K562 (cell line): ENCODE data around the gene ARMH1. TPM values are rescaled to one million over a fixed set of nuclear protein-coding genes. Genes with fewer than 3 reads are reported as not detected.
A peak's percentile ranks its signal among the peaks of the same experiment; 100 is the strongest.

ENCODE experiments used
- CEBPB ChIP-seq: fragments of 450-650 bp; IDR thresholded peaks from 2 replicates; pipeline ENCODE4 v1.6.1; 2016; ENCODE audit warnings: missing genetic modification characterization, missing compliant biosample characterization
- DMBX1 ChIP-seq: fragments of 250-450 bp; sonication (Bioruptor Pico); IDR thresholded peaks from 2 replicates; pipeline ENCODE4 v1.8.0; 2022; ENCODE audit warnings: inconsistent platforms, mild to moderate bottlenecking, moderate library complexity, borderline replicate concordance
- ELK1 ChIP-seq: sonication (generic); formaldehyde crosslinking; IDR thresholded peaks from 2 replicates; pipeline ENCODE4 v1.8.1; 2022; ENCODE audit warnings: missing genetic modification reagents
- ERF ChIP-seq: fragments of 450-650 bp; formaldehyde crosslinking; IDR thresholded peaks from 2 replicates; pipeline ENCODE4 v1.4.0; 2020; ENCODE audit warnings: mild to moderate bottlenecking, mixed read lengths
- ETV5 ChIP-seq: sonication (generic); formaldehyde crosslinking; IDR thresholded peaks from 2 replicates; pipeline ENCODE4 v1.4.0; 2020; ENCODE audit warnings: low read depth, mild to moderate bottlenecking, missing genetic modification reagents
- FUS ChIP-seq: fragments of 200-400 bp; formaldehyde crosslinking; optimal IDR thresholded peaks from 2 replicates; pipeline ENCODE3; 2017; ENCODE audit warnings: low read depth, low read length
- HDAC2 ChIP-seq: fragments of 450-650 bp; IDR thresholded peaks from 2 replicates; pipeline ENCODE4 v1.6.1; 2016; ENCODE audit warnings: mild to moderate bottlenecking
- HMG20B ChIP-seq: fragments of 250-450 bp; sonication (Bioruptor Pico); IDR thresholded peaks from 2 replicates; pipeline ENCODE4 v1.5.0; 2021; ENCODE audit warnings: mild to moderate bottlenecking
- HMGN3 ChIP-seq: IDR thresholded peaks from 2 replicates; pipeline ENCODE4 v1.6.1; 2011; ENCODE audit warnings: borderline replicate concordance, low read depth, mild to moderate bottlenecking, mixed read lengths, low read length; ENCODE audit not compliant: insufficient read length; ENCODE audit errors: extremely low read depth
- IRF9 ChIP-seq: fragments of 450-650 bp; IDR thresholded peaks from 2 replicates; pipeline ENCODE4 v1.6.1; 2016; ENCODE audit warnings: missing biosample characterization, missing genetic modification characterization
- KLF1 ChIP-seq: fragments of 450-650 bp; IDR thresholded peaks from 2 replicates; pipeline ENCODE4 v1.6.1; 2016; ENCODE audit warnings: missing genetic modification characterization, missing compliant biosample characterization
- MEIS2 ChIP-seq: fragments of 450-650 bp; IDR thresholded peaks from 2 replicates; pipeline ENCODE4 v1.6.1; 2014; ENCODE audit warnings: mild to moderate bottlenecking; ENCODE audit not compliant: partially characterized antibody
- PPARD ChIP-seq: fragments of 250-450 bp; sonication (Bioruptor Pico); IDR thresholded peaks from 2 replicates; pipeline ENCODE4 v1.8.0; 2022; ENCODE audit warnings: inconsistent platforms, mild to moderate bottlenecking, moderate library complexity
- RBM15 ChIP-seq: fragments of 200-400 bp; formaldehyde crosslinking; IDR thresholded peaks from 2 replicates; pipeline ENCODE4 v1.6.1; 2018; ENCODE audit warnings: mild to moderate bottlenecking, low read length, moderate library complexity; ENCODE audit not compliant: insufficient read depth
- RFX7 ChIP-seq: fragments of 250-450 bp; sonication (Bioruptor Pico); IDR thresholded peaks from 2 replicates; pipeline ENCODE4 v1.5.1; 2021; ENCODE audit warnings: mild to moderate bottlenecking
- RNF2 ChIP-seq: sonication (generic); IDR thresholded peaks from 2 replicates; pipeline ENCODE4 v1.6.1; 2016
- SRSF9 ChIP-seq: fragments of 200-400 bp; formaldehyde crosslinking; IDR thresholded peaks from 2 replicates; pipeline ENCODE4 v1.6.1; 2017; ENCODE audit warnings: low read depth, low read length, borderline replicate concordance
- SUPT5H ChIP-seq: fragments of 450-650 bp; IDR thresholded peaks from 2 replicates; pipeline ENCODE4 v1.6.1; 2016
- TRIM24 ChIP-seq, 2 experiments: fragments of 450-650 bp; IDR thresholded peaks; 2 replicates each; pipeline ENCODE4 v1.6.1; 2016
- ZEB2 ChIP-seq: fragments of 450-650 bp; IDR thresholded peaks from 2 replicates; pipeline ENCODE4 v1.6.1; 2016
- ZNF133 ChIP-seq: fragments of 250-450 bp; sonication (Bioruptor Pico); IDR thresholded peaks from 2 replicates; pipeline ENCODE4 v1.4.0; 2020; ENCODE audit warnings: mild to moderate bottlenecking
- ZNF274 ChIP-seq: IDR thresholded peaks from 2 replicates; pipeline ENCODE4 v1.6.1; 2011; ENCODE audit warnings: low read depth, mild to moderate bottlenecking, low read length, moderate library complexity, borderline replicate concordance
- ZNF431 ChIP-seq: sonication (generic); formaldehyde crosslinking; IDR thresholded peaks from 2 replicates; pipeline ENCODE4 v1.8.0; 2022; ENCODE audit warnings: mild to moderate bottlenecking, missing genetic modification reagents
- ZNF778 ChIP-seq: fragments of 450-650 bp; formaldehyde crosslinking; IDR thresholded peaks from 2 replicates; pipeline ENCODE4 v1.4.0; 2020; ENCODE audit warnings: mild to moderate bottlenecking, moderate library complexity
- ZNF780A ChIP-seq: fragments of 250-450 bp; sonication (Bioruptor Pico); IDR thresholded peaks from 2 replicates; pipeline ENCODE4 v1.5.0; 2021; ENCODE audit warnings: mild to moderate bottlenecking
- polyA plus RNA-seq, 8 experiments: library from polyadenylated mRNA; depleted of rRNA in 4 of 8; stranded (reverse) in 5 of 8; unstranded in 3 of 8; fragments of >200 nt; fragmentation: Nextera tagmentation in 2 of 8; fragmentation: Illumina TruSeq in 1 of 8; extraction: Ambion mirVana in 2 of 8; extraction: Trizol in 1 of 8; gene quantifications; 2 replicates each; pipeline versions ENCODE4 v1.2.1 to v1.2.3, GENCODE V29; 2011 to 2014; ENCODE audit warnings: inconsistent platforms in 1 of 8, missing spikeins in 1 of 8
- total RNA-seq, 7 experiments: library from RNA; depleted of rRNA in 6 of 7; stranded (reverse); fragments of >200 nt in 6 of 7; fragmentation: Illumina TruSeq in 2 of 7; extraction: Trizol in 2 of 7; gene quantifications; 2 replicates each; pipeline versions ENCODE4 v1.2.1 to v1.2.3, GENCODE V29; 2011 to 2021; ENCODE audit warnings: low replicate concordance in 1 of 7

Gene ARMH1
- total and polyA plus RNA-seq, 9 of the 15 experiments (the other 6 are each of a cell fraction or from before 2014, with no cell fraction given) = 0.41 TPM; not detected in 8

- no peak for TF ChIP-seq RBM15
- TF ChIP-seq ZNF431 (CRISPR knock-in tag) = no peak; the same call in 1 of the 2 replicates
- TF ChIP-seq SRSF9 = no peak
- no peak for TF ChIP-seq IRF9 (tag)
- TF ChIP-seq ELK1 (CRISPR knock-in tag) = no peak
- no peak for TF ChIP-seq HMG20B
- peak; percentile 97 for TF ChIP-seq SUPT5H
- TF ChIP-seq ZEB2 = 0 out of 2 replicates have a peak, but pooled peaks have one; percentile 9
- TF ChIP-seq HMGN3 = peak; percentile 62
- no peak for TF ChIP-seq ZNF780A (CRISPR knock-in tag)
- no peak for TF ChIP-seq FUS
- no peak for TF ChIP-seq PPARD
- TF ChIP-seq HDAC2 = peak; percentile 74; the same call in 1 of the 2 replicates
- no peak; a peak in 1 of 4 replicates for TF ChIP-seq TRIM24 (IDR thresholded peaks at IDR 0.05)
- TF ChIP-seq ETV5 (CRISPR knock-in tag) = no peak; the same call in 1 of the 2 replicates
- TF ChIP-seq RFX7 (CRISPR knock-in tag) = no peak
- TF ChIP-seq RNF2 = no peak
- 0 out of 2 replicates have a peak, but pooled peaks have one; percentile 43 for TF ChIP-seq ERF
- no peak for TF ChIP-seq DMBX1
- no peak for TF ChIP-seq CEBPB (tag)
- peak; percentile 61 for TF ChIP-seq MEIS2
- TF ChIP-seq ZNF778 (CRISPR knock-in tag) = no peak
- TF ChIP-seq KLF1 (tag) = no peak
- TF ChIP-seq ZNF274 = no peak
- no peak for TF ChIP-seq ZNF133 (CRISPR knock-in tag)
Measured at GRCh38 chr1:44739307-44740178, 65.0 kb downstream of the ARMH1 start, which contains the start of gene KIF2C (continued).
